SHP77 treated with DMSO at 0.1 percent for 48 hours (cell line): ENCODE results near the gene INTS11.

Experiments used
- DNase-seq: peaks from one replicate; lab custom pipeline; 2025; lab: John Stamatoyannopoulos, UW

Gene INTS11

DNA sequence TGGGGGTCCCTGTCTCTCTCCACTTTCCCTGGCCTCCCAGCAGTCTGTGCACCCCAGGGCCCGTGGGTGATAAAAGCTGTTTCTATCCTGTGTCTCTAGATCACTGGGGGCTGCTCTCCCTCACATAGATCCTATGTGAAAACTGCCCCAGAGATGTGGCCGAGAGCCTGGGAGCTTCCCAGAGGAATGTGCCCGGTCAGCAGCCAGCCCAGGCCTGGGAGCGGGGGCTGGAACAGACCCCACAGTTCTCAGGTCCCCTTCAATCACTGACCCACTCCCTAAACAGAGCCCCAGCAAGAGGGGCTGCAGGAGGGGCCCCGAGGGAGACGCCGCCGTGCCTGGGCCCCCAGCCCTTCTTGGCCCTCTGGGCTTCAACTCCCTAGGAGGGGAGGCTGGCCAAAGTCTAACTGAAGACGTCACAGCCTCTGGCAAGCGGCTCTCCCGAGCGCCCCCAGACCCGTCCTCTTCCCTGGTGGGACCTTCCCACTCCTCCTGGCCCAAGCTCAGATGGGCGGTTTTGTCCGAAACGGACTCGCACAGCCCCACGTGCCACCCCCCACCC lies 33.5 kb upstream of the INTS11 start:
- DNase-seq: no peak

DNA sequence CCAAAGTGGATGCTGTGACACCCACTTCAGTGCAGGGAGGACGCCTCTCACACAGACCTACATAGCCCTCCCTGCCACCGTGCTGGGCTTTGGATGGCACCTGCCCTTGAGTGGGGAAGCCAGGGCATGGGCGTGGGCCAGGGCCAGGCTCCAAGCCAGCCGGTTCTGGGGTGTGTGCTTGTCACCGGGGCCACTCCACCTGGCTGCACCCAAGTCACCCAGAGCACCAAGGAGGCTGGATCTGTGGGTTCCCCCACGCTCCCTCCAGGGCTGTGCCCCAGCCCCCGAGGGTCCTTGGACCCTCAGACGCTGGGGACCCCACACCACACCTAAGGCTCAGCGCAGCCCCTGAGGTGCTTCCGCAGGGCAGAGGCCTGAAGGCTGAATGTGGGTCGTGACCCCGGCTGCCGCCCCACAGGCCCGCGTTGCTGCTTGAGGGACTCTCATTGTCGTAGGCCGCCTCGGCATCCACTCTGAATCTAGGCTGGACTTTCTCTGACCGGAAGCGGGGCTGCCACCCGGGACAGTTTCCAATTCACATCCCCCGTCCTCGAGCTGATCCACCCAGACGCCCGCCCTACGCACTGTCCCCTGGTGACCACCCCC lies 32.4 kb upstream of the INTS11 start:
- no peak for DNase-seq

DNA sequence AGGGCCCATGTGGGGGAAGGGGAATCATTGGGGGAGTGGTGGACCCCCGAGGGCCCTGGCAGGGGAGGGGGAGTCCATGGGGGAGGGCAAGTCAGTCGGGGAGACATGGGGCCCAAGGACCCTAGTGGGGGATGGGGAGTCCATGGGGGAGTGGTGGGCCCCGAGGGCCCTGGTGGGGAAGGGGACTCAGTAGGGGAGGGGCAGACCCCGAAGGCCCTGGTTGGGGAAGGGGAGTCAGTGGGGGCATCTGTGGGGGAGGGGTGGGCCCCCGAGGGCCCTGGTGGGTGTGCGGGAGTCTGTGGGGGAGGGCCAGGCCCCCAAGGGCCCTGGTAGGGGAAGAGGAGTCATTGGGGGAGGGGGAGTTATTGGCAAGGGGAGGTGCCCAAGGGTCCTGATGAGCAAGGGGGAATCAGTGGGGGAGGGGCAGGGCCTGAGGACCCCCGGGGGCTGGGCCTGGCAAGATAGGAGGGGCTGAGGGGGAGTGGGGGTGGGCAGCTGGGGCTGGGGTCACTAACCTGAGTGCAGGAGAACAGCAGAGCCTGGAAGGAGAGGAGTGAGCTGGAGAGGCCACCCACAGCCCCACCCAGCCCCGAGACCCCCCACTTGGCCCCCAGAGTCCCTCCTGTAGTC lies 31.8 kb upstream of the INTS11 start:
- DNase-seq: no peak

DNA sequence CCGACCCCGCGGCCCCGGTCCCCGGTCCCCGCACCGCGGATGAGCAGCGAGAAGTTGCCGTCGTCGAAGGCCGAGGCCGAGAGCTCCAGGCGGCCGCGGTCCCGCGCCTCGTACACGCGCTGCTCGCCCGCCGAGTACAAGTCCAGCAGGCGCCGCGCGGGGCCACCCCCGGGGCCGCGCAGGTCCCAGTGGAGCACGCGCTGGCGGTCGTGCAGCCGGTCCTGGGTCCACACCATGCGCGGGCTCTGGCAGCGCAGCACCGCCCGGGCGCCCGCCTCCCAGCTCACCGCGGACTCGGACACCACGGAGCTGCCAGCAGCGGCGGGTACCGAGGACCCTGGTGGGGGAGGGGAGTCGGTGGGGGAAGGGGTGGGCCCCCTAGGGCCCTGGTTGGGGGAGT lies 31.0 kb upstream of the INTS11 start:
- DNase-seq: no peak

DNA sequence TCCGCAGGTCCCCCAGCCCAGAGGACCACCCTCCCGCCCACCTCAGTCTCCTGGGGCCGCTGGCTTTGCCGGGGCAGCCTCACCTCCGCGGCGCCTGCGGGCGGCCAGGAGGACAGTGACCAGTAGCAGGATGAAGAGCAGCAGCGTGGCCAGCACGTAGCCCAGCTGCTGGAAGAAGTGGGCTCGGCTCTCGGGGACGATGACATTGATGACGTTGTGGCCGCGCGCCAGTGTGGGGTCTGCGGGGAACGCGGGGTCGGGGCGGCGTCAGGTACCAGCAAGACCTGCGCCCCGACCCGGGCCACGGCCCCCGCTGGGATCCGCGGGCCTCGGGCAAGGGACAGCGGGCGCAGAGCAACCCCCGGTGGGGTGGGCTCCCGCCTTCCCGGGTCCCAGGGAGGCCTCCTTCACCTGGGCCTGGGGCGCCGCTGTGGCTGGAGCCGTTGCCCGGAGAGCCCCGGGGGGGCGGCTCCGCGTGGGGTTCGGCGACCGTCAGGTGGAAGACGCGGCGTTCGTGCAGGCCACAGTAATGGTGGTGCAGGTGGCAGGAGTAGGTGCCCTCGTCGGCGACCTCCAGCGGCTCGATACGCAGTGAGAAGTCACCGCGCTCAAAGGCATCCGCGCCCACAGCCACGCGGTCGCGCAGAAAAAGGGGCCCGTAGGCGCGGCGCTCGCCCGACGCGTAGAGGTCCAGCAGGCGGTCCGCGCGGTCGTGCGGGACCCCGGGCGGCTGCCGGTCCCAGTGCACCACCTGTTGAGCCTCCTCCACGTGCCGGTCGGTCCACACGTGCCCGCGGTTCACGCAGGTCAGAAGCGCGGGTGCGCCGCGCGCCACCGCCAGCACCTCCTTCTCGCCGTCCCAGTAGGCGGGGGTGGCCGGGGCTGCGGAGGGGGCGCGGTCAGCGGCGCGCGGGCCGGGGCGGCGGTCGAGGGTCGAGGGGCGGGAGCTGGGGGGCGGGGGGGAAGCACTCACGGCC lies 30.1 kb upstream of the INTS11 start:
- no peak for DNase-seq

DNA sequence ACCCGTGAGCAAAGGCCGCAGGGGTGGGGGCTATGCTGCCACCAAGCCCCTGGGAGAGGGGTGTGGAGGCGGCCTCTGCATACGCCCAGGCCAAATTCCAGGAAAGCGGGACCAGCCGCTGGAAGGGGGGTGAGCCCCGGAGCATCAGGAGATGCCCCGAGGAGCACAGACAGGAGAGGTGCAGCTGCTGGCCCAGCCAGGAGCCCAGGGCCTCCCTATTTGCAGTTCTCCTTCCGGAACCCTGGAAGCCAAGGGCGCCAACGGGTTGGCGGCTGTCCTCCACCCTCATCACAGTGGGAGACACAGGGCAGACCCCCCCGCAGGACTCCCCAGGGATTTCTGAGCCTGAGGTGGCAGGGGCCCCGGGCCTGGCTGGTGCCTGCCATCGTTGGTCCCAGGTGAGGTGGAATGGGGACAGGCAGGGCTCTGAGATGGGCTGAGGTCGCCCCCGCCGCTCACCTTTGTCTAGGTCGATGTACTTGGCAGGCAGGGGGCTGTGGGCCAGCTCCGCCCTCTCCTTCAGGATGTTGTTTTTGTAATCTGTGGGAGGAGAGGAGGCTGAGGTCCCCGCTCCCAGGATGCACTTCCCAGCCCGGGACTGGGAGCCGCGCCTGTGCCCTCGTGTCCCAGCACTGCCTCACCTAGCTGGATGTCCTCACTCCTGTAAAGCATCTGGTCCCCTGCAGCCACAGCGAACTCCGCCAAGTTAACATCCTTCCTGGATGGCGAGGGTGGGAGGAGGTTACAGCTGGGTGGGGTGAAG lies 29.1 kb upstream of the INTS11 start:
- DNase-seq: no peak

DNA sequence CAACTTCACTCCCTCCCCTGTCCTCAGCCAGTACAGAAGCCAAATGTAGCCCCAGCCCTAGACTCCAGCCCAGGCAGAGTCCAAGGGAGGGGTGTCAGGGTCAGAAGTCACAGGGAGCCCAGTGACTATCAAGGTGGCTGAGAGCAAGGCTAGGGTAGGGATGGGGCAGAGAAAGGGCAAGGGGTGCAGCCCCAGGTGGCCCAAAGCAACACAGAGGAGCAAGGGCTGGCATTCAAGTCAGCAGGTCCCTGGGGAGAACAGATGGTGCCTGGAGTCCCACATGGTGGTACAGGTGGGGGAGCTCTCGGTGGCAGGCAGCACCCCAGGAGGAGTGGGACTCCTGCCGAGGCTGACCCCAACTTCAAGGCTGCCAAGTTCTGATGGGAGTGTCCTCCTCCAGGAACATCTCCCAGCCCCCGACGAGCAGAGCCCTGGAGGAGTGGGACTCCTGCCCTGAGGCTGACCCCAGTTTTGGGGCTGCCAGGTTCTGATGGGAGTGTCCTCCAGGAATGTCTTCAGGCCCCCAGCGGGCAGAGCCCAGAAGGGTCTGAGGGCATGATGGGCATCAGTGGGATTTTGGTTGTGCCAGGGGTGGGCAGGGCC lies 28.4 kb upstream of the INTS11 start:
- DNase-seq: no peak

DNA sequence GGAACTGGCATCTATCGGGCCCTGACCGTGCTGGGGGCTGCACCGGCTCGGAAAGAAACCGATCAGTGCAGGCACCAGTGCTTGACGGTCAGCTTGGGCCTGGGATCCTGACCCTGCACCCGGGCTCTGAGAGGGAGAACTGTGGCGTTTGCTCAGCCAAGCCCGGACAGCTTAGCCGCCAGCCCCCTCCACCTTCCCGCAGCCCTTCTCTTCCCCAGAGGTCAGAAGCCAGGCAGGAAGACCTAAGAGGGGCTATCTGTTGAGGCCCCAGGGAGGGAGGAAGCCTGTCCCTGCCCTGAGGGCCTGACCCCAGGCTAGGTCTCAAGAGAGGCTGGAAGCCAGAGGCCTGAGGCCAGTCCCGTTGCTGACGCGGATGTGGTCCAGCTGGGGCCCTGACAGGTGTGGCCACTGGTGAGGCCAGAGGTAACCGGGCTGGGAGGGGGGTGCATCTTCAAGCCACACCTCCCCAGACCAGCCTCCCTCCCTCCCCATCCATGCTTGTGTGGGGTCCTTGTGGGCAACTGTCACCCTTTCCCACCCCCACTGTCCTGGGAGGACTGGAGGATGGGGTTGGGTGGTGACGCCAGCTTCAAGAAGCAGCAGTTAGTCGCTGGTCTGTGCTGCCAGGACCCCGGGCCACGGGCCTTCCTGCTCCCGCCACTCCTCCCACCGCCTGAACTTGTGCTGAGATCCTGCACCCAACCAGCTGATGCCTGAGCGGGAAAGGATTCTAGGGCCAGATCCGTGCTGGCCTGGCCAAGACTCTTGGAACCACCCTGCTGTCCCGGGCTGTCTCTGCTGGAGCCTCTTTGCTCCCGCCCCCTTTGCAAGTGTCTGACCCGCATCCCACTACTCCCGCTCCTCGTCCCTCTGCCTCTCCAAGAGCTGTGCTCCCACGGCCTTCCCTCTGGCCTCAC lies 27.3 kb upstream of the INTS11 start:
- DNase-seq: no peak

DNA sequence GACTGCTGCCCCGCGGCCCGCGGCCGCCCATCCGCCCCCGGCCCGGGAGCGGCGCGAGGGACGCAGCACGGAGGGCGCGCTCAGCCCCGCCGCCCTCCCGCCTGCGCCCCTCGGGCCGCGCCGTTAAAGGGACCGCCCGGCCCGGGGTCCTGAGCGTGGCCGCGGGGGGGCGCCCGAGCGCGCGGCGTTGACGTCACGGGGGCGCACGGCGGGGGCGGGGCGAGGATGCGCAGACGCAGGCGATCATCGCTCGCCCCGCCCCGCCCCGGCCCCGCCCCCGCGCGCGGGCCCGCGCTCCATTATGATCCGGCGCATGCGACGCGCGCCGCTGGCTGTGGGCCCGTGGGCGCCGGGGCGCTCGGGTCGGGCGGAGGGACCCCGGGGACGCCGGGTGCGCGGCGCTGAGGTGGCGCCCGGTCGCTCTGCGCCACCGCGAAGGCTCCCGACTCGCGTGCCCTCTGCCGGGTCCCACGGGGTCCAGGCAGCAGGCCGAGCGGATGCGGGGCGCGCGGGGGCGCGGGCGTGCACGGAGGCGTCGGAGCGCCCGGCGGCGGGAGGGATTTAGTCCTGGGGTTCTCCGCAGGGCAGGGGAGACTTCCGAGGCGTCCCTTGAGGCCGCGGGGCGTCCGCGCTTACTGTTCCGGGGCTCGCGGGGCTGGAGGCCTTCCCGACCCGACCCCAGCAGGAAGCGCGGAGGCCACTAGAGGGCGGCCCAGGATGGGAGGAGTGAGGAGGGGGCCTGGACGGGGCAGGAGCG lies 25.0 kb upstream of the INTS11 start, which contains the start of gene DVL1:
DVL1 (minus strand) TSS at position 163 of the 757 bp plus-strand sequence. CDS start 353 bp downstream, outside the sequence.
- DNase-seq: no peak

DNA sequence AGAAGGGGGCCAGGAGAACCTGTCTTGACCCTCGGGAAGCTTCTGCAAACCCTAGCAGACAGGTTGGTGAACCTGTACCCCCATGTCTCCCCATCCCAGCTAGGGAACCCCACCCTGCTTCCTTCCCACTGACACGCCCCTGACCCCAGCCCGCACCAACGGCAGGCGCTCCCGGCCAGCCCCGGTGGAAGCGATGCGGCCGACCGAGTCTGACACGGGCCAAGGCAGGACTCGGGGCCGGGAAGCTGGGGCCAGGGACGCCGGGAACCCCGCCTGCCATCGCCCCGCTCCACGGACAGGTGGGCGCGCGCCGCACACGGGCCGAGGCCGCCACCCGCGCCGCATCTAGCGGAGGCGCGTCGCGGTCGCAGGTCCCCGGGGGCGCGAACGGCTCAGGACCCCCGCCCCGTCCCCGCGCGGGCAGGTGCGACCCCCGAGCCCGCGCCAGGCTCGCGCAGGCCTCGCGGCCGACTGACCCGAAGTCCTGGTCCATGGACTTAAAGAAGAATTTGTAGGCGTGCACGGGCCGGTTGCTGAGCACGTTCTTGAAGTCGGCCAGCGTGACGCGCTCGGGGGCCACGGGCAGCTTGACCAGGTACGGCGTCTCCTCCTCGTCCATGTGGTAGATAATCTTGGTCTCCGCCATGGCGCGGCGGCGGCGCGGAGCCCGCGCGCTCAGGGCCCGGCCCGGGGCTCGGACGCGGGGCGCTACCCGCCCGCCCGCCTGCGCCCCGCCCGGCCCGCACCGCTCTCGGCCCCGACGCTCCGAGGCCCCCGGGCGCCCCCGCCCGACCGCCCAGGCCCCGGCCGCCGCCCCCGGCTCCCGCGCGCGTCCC lies 24.2 kb upstream of the INTS11 start:
- DNase-seq: no peak

DNA sequence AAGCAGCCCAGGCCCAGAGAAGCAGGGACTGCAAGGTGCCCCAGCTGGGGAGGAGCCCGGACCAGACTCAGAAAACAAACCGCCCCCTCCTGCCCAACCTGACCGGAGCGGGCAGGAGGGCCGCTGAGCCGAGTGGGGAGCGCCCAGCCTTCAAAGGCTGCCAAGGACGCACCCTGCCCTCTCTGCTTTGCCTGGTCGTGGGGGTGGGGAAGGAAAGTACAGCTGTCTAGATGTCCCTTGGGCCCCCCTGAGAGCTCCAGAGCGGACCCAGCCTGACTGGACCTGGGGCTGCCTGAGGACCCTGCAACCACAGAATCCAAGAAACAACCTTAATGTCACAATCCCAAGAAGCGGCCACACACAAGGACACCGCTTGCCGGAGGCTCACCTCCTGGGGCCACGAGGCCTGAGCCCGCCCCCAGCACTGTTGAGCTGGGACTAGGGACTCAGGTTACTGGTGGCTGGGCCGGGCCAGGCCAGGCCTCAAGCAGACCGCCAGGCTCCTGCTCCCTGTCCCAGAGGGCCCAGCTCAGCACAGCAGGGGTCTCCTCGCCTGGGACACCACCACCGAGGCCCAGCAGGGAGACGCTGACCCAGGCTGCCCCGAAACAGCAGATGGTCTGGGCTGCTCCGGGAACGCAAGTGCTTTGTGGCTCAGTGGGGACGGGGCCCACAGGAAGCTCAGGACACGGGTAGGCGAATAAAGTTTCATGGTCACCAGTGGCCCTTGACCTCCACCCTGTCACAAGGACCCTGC lies 23.4 kb upstream of the INTS11 start:
- no peak for DNase-seq

DNA sequence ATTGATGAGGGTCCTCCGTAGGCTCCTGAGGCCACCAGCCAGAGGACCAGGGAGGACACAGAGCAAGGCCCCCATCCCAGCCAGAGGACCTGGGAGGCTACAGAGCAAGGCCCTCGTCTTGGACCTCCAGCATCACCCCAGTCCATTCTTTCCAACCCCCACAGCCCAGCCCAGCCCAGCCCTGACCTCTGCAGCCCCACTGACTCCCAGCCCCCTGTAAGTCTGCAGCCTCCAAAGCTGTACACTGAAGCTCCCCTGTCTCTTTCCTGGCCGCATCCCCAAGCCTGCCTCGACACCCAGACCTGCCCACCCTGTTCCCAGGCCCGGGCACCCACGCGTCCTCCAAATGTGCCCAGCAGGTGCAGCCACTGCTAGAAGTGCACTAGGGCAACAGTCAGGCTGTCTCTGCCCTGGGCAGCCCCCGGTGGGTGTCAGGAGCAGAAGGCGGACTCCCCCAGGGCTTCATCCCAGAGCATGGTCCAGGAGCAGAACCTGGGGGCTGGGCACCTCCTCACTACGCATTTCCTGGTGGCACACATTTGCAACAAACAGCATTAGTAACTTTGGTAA lies 22.7 kb upstream of the INTS11 start:
- no peak for DNase-seq

DNA sequence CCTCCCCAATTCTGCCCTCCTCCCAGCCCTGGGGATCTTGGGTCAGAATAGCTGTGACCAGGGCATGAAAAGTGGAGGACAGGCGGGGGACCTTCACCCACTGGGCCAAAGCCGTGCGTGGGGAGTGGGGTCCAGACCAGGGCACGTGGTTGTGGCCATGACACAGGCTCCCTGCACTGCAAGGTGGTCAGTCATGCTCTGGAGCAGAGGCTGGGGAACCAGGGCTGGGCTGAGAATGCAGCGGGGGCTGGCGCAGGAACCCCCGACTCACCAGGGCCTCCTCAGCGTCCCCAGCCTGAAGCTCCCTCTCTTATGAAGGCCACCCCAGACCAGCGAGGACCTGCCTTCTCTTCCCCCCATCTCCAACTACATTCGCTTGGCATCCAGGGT lies 22.0 kb upstream of the INTS11 start:
- no peak for DNase-seq

DNA sequence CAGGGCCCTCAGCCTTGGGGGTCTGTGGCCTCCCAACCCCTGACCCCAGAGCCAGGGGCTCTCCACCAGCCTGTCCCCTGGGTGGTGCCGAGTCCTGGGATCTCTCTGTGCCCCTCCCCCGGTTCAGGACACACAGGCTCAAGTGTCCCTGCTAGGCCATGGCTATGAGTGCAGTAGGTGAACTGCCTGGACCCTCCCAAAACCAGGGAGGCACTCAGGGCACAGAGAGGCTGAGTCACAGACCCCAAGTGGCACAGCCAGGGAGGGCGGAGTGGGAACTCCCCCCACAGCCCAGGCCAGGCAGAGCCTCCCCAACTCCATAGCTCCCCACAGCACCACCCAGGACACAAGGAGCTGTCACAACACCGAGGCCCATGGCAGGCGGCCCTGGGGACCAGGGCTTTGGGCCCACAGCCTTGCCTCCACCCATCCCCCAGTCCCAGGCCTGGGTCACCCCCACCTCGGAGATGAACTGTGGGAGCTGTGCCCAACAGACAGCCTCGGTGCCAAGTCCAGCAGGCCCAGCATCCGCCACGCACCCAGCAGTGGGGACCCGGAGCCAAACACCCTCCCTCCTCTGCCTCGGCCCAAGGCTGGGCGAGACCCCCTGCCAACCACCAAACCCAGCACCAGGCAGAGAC lies 21.5 kb upstream of the INTS11 start:
- DNase-seq: no peak

DNA sequence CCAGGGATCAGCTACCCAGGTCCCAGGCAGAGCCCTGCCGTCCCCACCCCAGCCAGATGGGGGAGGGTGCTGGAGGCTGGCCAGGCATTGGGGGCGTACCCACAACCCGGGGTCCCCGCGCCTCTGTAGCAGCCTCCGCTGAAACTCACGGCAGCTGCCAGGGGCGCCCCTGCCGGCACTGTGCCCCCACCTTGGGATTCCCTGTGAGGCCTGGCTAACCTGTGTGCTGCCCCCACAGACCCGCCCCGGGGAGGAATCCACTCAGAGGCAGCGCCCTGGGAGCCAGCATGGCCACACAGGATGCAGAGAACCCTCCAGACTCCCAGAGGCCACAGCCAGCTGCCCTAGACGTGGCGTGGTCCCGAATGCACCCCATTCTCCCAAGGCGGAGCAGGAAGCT lies 20.9 kb upstream of the INTS11 start:
- no peak for DNase-seq

DNA sequence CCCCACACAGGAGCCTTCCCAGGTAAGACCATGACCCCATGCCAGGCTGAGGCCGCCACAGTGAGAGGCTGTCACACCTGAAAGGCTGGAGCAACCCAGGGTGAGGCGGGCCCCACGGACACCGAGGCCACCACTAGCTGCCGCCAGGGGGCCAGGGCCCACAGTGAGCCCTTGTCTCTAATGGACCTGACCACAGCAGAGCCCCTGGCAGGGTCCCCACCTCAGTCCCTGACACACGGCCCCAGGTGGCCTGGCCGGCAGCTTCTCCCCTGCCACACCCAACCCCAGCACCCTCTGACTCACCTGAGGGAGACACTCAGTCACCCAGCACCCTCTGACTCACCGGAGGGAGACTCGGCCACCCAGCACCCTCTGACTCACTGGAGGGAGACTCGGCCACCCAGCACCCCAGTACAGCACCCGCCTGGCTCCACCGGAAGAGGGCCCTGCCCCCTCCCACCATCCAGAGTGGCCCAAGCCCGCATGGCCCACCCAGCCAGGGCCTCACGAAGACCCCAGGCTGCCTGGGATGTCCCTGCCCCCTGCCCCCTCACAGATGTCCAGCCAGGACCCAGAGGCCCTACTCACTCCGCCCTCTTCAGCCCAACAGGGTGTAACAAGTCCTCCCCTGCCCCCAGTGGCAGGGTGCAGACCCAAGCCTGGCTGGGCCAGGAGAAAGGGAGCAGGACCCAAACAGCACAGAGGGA lies 20.3 kb upstream of the INTS11 start:
- no peak for DNase-seq
